ENCODE measurements around the gene TGFBI. TPM values are rescaled to one million over a fixed set of nuclear protein-coding genes. Genes with fewer than 3 reads are reported as not detected.

Gene TGFBI
- total and polyA plus RNA-seq, 12 donors = 29.6 to 137 (median 50.4) TPM

DNA sequence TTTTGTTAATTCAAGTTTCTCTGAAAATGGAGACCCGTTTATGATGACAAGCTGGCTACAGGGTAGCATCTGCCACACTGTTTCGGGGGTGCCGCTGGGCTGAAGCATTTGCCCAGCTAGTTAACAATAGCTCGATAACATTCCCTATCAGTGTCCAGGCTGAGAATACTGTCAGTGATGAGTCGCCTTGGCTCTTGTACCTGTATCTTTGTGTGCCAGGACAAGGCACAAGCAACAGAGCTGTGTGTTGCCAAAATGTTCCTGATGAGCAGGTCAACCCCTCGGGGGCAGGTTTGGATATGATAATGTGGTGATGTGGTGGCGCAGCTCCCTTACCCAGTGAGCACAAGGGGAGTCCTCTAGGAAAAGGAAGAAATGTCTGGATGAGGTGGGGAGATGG lies 7.0 kb downstream of the TGFBI start:
- no peak for DNase-seq
- no peak for ATAC-seq
- Histone ChIP-seq H3K9me3 (peaks cover 0 to 9% (median 0%) of the 10 kb centered on the region in 11 donors), H3K36me3 (peaks cover 0 to 84% (median 0%) of the 10 kb centered on the region in 9 donors), H3K4me3 (no peak overlapping the region), H3K27ac (peak overlapping the region in 7 of 10 donors; percentile 41 to 84 (median 71)), H3K27me3 (no peaks in the 10 kb centered on the region), H3K4me1 (peaks cover 10 to 90% (median 61%) of the 10 kb centered on the region in 9 donors)
- TF ChIP-seq CTCF (IDR thresholded peaks at IDR 0.05) = no peak
- WGBS, 2 donors = 82 to 89% methylated on average over 7 of the region's 7 CpGs
- intact Hi-C loops (cut with DNase I) = loop anchor here in 1 of 10 donors (10.0 kb wide), 1 partner anchor 61 kb away; no protein-coding TSS in a partner anchor

DNA sequence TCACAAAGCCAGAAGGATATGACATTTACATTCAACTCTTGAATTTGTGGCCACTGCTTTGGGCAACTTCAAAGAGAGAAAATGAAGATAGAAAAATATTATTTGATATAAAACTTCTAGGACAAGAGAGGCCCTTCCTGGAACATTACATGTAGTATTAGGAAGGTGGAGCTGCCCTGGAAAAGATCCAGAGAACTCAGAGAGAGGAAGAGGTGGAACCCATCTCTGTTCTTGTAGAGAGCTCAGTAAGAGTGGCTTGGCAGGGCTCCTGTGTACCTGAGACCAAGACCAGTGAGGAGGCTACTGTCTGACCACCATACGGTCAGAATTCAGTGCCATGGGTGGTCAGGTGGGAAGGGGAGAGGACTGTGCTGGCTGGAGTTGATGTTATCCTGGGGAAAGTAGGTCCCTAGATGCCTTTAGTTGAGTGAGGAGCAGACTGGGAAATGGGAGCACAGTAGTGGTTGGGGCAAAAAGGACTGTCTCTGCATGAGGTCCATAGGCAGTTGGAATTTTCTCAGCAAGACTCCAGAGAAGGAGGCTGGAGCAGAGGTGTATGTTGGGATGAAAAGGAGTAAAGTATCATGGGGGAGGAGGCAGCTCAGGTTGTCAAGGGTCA lies 7.6 kb downstream of the TGFBI start:
- no peak for TF ChIP-seq CTCF (IDR thresholded peaks at IDR 0.05)
- ATAC-seq = peak in 3 of 8 donors; percentile 38 to 53 (median 41)
- Histone ChIP-seq H3K27ac (peak overlapping the region in 9 of 10 donors; percentile 53 to 84 (median 70)), H3K36me3 (peaks cover 0 to 89% (median 0%) of the 10 kb centered on the region in 9 donors), H3K9me3 (peaks cover 0 to 9% (median 0%) of the 10 kb centered on the region in 11 donors), H3K4me1 (peaks cover 10 to 90% (median 61%) of the 10 kb centered on the region in 9 donors), H3K27me3 (no peaks in the 10 kb centered on the region), H3K4me3 (no peak overlapping the region)
- WGBS, 2 donors = 71 to 79% methylated on average over 1 of the region's 1 CpG
- DNase-seq = no peak
- intact Hi-C loops (cut with DNase I) = loop anchor here in 1 of 10 donors (10.0 kb wide), 1 partner anchor 62 kb away; no protein-coding TSS in a partner anchor

GRCh38 chr5:136037001-136037705 lies 8.4 kb downstream of the TGFBI start:
- no peak overlapping the region for H3K4me3 ChIP-seq
- peak; percentile 75 to 95 (median 88) for ATAC-seq
- peaks cover 10 to 90% (median 56%) of the 10 kb centered on the region in 9 donors for H3K4me1 ChIP-seq
- DNase-seq = peak in 1 of 2 donors; percentile 65
- H3K36me3 ChIP-seq = peaks cover 0 to 93% (median 0%) of the 10 kb centered on the region in 9 donors
- intact Hi-C loops (cut with DNase I) = loop anchor here in 1 of 10 donors (10.0 kb wide), 1 partner anchor 62 kb away; no protein-coding TSS in a partner anchor
- 52 to 62% methylated on average over 10 of the region's 10 CpGs for WGBS, 2 donors
- H3K27ac ChIP-seq = peak overlapping the region in 9 of 10 donors; percentile 53 to 84 (median 70)
- peaks cover 0 to 9% (median 0%) of the 10 kb centered on the region in 11 donors for H3K9me3 ChIP-seq
- no peak for TF ChIP-seq CTCF (IDR thresholded peaks at IDR 0.05)
- H3K27me3 ChIP-seq = no peaks in the 10 kb centered on the region

DNA sequence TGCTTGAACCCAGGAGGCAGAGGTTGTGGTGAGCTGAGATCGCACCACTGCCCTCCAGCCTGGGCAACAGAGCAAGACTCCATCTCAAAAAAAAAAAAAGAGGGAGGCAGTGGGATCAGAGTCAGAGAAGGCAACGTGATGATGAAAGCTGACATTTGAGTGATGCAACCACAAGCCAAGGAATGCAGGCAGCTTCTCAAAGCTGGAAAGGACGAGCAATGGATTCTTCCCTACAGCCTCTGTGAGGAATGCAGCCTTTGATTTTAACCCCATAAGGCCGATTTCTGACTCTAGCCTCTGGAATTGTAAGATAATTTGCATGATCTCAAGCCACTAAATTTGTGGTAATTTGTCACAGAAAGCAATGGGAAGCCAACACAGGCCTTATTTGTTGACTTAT lies 9.8 kb downstream of the TGFBI start:
- Histone ChIP-seq H3K27ac (no peak overlapping the region), H3K9me3 (peaks cover 0 to 9% (median 0%) of the 10 kb centered on the region in 11 donors), H3K4me1 (peaks cover 16 to 90% (median 61%) of the 10 kb centered on the region in 9 donors), H3K36me3 (peaks cover 0 to 85% (median 0%) of the 10 kb centered on the region in 9 donors), H3K27me3 (no peaks in the 10 kb centered on the region), H3K4me3 (no peak overlapping the region)
- DNase-seq = no peak
- ATAC-seq = no peak
- WGBS, 2 donors = 85 to 91% methylated on average over 4 of the region's 4 CpGs
- intact Hi-C loops (cut with DNase I) = loop anchor here in 1 of 10 donors (10.0 kb wide), 1 partner anchor 64 kb away; no protein-coding TSS in a partner anchor
- no peak for TF ChIP-seq CTCF (IDR thresholded peaks at IDR 0.05)
